PC-3 (cell line): ENCODE results near the gene SAMD13.

Experiments
- EZH2phosphoT487 ChIP-seq: fragments of 300-600 bp; sonication (generic); IDR thresholded peaks from 2 replicates; pipeline ENCODE4 v1.6.1; 2018; ENCODE audit warnings: mild to moderate bottlenecking, antibody characterized with exemption, low read length, borderline replicate concordance
- TF ChIP-seq, protein P1 (sequence below): fragments of 300-600 bp; sonication (generic); conservative IDR thresholded peaks from 2 replicates; pipeline ENCODE4 v1.5.1; 2017; ENCODE audit warnings: antibody characterized with exemption, low read depth, mild to moderate bottlenecking, low read length

DNA sequence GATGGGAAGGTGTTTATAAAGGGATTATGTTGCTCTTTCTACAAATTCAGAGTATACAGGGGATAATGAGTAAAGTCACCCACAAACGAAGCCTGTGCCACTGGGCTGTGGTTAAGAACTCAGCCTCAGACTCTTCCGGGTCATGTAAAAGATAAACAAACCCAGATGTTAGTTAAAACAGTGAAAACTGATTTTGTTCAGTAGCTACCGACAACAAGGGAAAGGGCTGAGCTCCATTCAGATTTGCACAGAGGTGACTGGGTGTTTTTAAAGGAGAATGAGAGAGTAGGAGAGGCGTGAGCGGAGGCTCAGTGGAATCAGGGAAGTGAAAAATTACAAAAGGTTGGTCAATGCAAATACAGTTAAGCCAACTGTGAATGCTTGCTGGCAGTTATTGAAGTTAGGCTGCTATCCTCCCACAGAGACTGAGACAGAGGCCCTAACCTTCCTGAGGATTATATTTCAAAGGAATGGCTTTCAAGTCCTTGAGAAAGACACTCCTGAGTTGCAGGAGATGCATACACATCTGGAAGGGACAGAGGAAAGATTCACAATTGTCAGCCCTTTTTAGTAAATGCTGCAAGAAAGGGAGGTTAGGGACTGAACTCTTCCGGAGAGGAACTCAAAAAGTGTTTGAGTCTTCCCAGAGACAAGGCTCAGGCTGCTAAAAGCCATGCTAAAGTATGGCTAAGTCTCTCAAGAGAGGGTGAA is 29.9 kb upstream of the SAMD13 start:
- TF ChIP-seq, protein P1, sequence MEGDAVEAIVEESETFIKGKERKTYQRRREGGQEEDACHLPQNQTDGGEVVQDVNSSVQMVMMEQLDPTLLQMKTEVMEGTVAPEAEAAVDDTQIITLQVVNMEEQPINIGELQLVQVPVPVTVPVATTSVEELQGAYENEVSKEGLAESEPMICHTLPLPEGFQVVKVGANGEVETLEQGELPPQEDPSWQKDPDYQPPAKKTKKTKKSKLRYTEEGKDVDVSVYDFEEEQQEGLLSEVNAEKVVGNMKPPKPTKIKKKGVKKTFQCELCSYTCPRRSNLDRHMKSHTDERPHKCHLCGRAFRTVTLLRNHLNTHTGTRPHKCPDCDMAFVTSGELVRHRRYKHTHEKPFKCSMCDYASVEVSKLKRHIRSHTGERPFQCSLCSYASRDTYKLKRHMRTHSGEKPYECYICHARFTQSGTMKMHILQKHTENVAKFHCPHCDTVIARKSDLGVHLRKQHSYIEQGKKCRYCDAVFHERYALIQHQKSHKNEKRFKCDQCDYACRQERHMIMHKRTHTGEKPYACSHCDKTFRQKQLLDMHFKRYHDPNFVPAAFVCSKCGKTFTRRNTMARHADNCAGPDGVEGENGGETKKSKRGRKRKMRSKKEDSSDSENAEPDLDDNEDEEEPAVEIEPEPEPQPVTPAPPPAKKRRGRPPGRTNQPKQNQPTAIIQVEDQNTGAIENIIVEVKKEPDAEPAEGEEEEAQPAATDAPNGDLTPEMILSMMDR = no peak
- TF ChIP-seq EZH2phosphoT487 = no peak
